SK-N-SH (cell line): Measurements from ENCODE around the gene PDYN. TPM values are rescaled to one million over a fixed set of nuclear protein-coding genes. Genes with fewer than 3 reads are reported as not detected.

Experiments used
- CTCF ChIA-PET: fragments of 300-600, 350-600 bp; formaldehyde crosslinking; extraction: SDS; loops from one replicate; lab custom pipeline; 2021; lab: Yijun Ruan, JAX
- POLR2A ChIA-PET: fragments of 350-600 bp; sonication (Branson Sonifier 250); formaldehyde crosslinking; extraction: SDS; loops from one replicate; lab custom pipeline; 2020; ENCODE audit warnings: antibody characterized with exemption, inconsistent platforms; lab: Yijun Ruan, JAX
- DNase-seq: peaks from one replicate; pipeline ENCODE4 v3.0.0; 2012
- H2AFZ ChIP-seq: fragments of 200-600 bp; sonication (generic); 2 replicates; pipeline ENCODE4 v1.8.1; 2016; ENCODE audit warnings: antibody characterized with exemption, mild to moderate bottlenecking, low read depth
- H3F3A ChIP-seq: fragments of 200-600 bp; sonication (generic); replicated peaks from 2 replicates; pipeline ENCODE3; 2016; ENCODE audit warnings: antibody characterized with exemption, mild to moderate bottlenecking; ENCODE audit not compliant: insufficient read depth
- H3K27ac ChIP-seq, 2 experiments: fragments of 200-500 bp in 1 of 2; fragments of 200-600 bp in 1 of 2; sonication (Bioruptor generic) in 1 of 2; sonication (generic), shearing (Covaris generic) in 1 of 2; 2 replicates each; pipeline versions ENCODE4 v1.5.1 to v1.6.1; 2014 to 2016; ENCODE audit warnings: low read depth in 2 of 2, inconsistent platforms in 1 of 2, low read length in 1 of 2, mild to moderate bottlenecking in 1 of 2, mixed read lengths in 1 of 2
- H3K27me3 ChIP-seq: fragments of 200-600 bp; sonication (generic), shearing (Covaris generic); 2 replicates; pipeline ENCODE4 v1.6.1; 2016; ENCODE audit warnings: mixed run types; ENCODE audit not compliant: insufficient read depth
- H3K36me3 ChIP-seq, 2 experiments: fragments of 200-500 bp in 1 of 2; fragments of 200-600 bp in 1 of 2; sonication (Bioruptor generic) in 1 of 2; sonication (generic) in 1 of 2; replicated peaks in 1 of 2; 2 replicates each; pipeline versions ENCODE3 to v1.5.1; 2014 to 2016; ENCODE audit warnings: low read length in 1 of 2, mild to moderate bottlenecking in 1 of 2; ENCODE audit not compliant: insufficient read depth in 2 of 2, control insufficient read depth in 1 of 2
- H3K4me1 ChIP-seq, 2 experiments: fragments of 200-500 bp in 1 of 2; fragments of 200-600 bp in 1 of 2; sonication (Bioruptor generic) in 1 of 2; sonication (generic), shearing (Covaris generic) in 1 of 2; 2 replicates each; pipeline versions ENCODE4 v1.5.1 to v1.6.1; 2014 to 2016; ENCODE audit warnings: low read depth in 1 of 2, low read length in 1 of 2, mixed run types in 1 of 2; ENCODE audit not compliant: insufficient read depth in 2 of 2, control insufficient read depth in 1 of 2
- H3K4me2 ChIP-seq: fragments of 200-600 bp; sonication (generic), shearing (Covaris generic); 2 replicates; pipeline ENCODE4 v1.6.1; 2017; ENCODE audit warnings: mixed run types
- H3K4me3 ChIP-seq, 2 experiments: fragments of 200-500 bp in 1 of 2; fragments of 200-600 bp in 1 of 2; sonication (Bioruptor generic) in 1 of 2; sonication (generic), shearing (Covaris generic) in 1 of 2; 2 replicates each; pipeline versions ENCODE4 v1.5.1 to v1.8.1; 2014 to 2016; ENCODE audit warnings: low read depth in 2 of 2, inconsistent platforms in 1 of 2, low read length in 1 of 2, mild to moderate bottlenecking in 1 of 2, mixed read lengths in 1 of 2, moderate library complexity in 1 of 2
- H3K79me2 ChIP-seq: fragments of 200-600 bp; sonication (generic); 2 replicates; pipeline ENCODE4 v1.8.1; 2017; ENCODE audit warnings: mild to moderate bottlenecking; ENCODE audit not compliant: insufficient read depth
- H3K9ac ChIP-seq: fragments of 200-600 bp; sonication (generic); 2 replicates; pipeline ENCODE4 v1.6.1; 2017; ENCODE audit warnings: mixed run types
- H3K9me2 ChIP-seq: fragments of 200-600 bp; sonication (generic); 2 replicates; pipeline ENCODE4 v1.6.1; 2017; ENCODE audit warnings: mixed run types
- H3K9me3 ChIP-seq: fragments of 200-600 bp; sonication (generic); 2 replicates; pipeline ENCODE4 v1.6.1; 2017; ENCODE audit warnings: mixed run types, mild to moderate bottlenecking, moderate library complexity
- H4K20me1 ChIP-seq: fragments of 200-600 bp; sonication (generic); 2 replicates; pipeline ENCODE4 v1.6.1; 2017; ENCODE audit warnings: mild to moderate bottlenecking, mixed run types; ENCODE audit not compliant: insufficient read depth
- CHD2 ChIP-seq: fragments of 150-350 bp; IDR thresholded peaks from 2 replicates; pipeline ENCODE4 v1.6.1; 2018; ENCODE audit warnings: low read length; ENCODE audit not compliant: partially characterized antibody
- FOSL2 ChIP-seq: IDR thresholded peaks from 2 replicates; pipeline ENCODE4 v1.4.0; 2012; ENCODE audit warnings: low read depth, mild to moderate bottlenecking, moderate library complexity, borderline replicate concordance
- NFIC ChIP-seq: IDR thresholded peaks from 2 replicates; pipeline ENCODE4 v1.4.0; 2012; ENCODE audit warnings: borderline replicate concordance
- POLR2AphosphoS5 ChIP-seq: IDR thresholded peaks from 2 replicates; pipeline ENCODE4 v1.6.1; 2012; ENCODE audit warnings: low read depth, low read length
- RXRA ChIP-seq: IDR thresholded peaks from 2 replicates; pipeline ENCODE4 v1.4.0; 2012; ENCODE audit warnings: low read depth, mild to moderate bottlenecking, borderline replicate concordance
- TAF1 ChIP-seq: IDR thresholded peaks from 2 replicates; pipeline ENCODE4 v1.6.1; 2012; ENCODE audit warnings: low read depth, mild to moderate bottlenecking, low read length, moderate library complexity, borderline replicate concordance
- whole genome bisulfite sequencing: methylation state at CpG from one replicate; pipeline ENCODE4 v1.1.6; 2017; ENCODE audit warnings: low lambda C conversion rate; 5-methylcytosine and 5-hydroxymethylcytosine counted together
- polyA plus RNA-seq, 3 experiments: library from polyadenylated mRNA; depleted of rRNA; stranded (reverse); fragments of >200 nt; gene quantifications; 2 replicates each; pipeline ENCODE4 v1.2.3, GENCODE V29; 2012
- TF ChIP-seq, protein P1 (sequence below): IDR thresholded peaks from 2 replicates; pipeline ENCODE4 v1.6.1; 2012; ENCODE audit warnings: mild to moderate bottlenecking, low read depth, low read length, moderate library complexity
- TF ChIP-seq, protein P2 (sequence below): IDR thresholded peaks from 2 replicates; pipeline ENCODE4 v1.4.0; 2012; ENCODE audit warnings: low read depth, borderline replicate concordance
- TF ChIP-seq, protein P3 (sequence below): IDR thresholded peaks from 2 replicates; pipeline ENCODE4 v1.4.0; 2012; ENCODE audit warnings: low read depth

The PDYN gene
- polyA plus RNA-seq, 1 of the 3 experiments (the other 2 are of a cell fraction) = not detected

DNA sequence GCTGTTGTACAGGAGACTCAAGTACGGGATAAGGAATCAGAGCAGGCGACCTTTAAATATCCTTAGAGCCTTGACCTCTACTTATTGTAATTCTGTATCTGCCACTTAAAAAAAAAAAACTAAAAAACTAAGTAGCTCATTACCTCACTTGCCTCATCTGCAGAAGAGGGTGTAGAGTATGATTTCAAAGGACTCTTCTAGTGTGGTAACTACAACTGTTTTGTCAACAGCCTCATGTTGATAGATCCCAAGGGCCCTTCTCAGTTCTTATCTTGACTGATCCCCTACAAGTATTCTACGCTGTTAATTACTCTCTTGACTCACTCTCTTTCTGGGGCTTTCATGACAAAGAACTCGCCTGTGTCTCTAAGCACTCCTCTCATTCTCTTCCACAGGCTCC is 16.7 kb upstream of the PDYN start:
- TF ChIP-seq, protein P1, sequence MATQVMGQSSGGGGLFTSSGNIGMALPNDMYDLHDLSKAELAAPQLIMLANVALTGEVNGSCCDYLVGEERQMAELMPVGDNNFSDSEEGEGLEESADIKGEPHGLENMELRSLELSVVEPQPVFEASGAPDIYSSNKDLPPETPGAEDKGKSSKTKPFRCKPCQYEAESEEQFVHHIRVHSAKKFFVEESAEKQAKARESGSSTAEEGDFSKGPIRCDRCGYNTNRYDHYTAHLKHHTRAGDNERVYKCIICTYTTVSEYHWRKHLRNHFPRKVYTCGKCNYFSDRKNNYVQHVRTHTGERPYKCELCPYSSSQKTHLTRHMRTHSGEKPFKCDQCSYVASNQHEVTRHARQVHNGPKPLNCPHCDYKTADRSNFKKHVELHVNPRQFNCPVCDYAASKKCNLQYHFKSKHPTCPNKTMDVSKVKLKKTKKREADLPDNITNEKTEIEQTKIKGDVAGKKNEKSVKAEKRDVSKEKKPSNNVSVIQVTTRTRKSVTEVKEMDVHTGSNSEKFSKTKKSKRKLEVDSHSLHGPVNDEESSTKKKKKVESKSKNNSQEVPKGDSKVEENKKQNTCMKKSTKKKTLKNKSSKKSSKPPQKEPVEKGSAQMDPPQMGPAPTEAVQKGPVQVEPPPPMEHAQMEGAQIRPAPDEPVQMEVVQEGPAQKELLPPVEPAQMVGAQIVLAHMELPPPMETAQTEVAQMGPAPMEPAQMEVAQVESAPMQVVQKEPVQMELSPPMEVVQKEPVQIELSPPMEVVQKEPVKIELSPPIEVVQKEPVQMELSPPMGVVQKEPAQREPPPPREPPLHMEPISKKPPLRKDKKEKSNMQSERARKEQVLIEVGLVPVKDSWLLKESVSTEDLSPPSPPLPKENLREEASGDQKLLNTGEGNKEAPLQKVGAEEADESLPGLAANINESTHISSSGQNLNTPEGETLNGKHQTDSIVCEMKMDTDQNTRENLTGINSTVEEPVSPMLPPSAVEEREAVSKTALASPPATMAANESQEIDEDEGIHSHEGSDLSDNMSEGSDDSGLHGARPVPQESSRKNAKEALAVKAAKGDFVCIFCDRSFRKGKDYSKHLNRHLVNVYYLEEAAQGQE = no peak
- TF ChIP-seq TAF1 (no peak), RXRA (no peak), FOSL2 (no peak), POLR2AphosphoS5 (no peak), NFIC (no peak), CHD2 (no peak)
- TF ChIP-seq, protein P2, sequence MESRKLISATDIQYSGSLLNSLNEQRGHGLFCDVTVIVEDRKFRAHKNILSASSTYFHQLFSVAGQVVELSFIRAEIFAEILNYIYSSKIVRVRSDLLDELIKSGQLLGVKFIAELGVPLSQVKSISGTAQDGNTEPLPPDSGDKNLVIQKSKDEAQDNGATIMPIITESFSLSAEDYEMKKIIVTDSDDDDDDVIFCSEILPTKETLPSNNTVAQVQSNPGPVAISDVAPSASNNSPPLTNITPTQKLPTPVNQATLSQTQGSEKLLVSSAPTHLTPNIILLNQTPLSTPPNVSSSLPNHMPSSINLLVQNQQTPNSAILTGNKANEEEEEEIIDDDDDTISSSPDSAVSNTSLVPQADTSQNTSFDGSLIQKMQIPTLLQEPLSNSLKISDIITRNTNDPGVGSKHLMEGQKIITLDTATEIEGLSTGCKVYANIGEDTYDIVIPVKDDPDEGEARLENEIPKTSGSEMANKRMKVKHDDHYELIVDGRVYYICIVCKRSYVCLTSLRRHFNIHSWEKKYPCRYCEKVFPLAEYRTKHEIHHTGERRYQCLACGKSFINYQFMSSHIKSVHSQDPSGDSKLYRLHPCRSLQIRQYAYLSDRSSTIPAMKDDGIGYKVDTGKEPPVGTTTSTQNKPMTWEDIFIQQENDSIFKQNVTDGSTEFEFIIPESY = no peak
- TF ChIP-seq, protein P3, sequence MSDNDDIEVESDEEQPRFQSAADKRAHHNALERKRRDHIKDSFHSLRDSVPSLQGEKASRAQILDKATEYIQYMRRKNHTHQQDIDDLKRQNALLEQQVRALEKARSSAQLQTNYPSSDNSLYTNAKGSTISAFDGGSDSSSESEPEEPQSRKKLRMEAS = no peak
- POLR2A ChIA-PET = no interaction called here

More for the DNA sequence above, 16.7 kb upstream of the PDYN start:
- no peaks in the 10 kb centered on the region for H3K36me3 ChIP-seq
- no peak overlapping the region for H3K4me2 ChIP-seq
- no peaks in the 10 kb centered on the region for H3F3A ChIP-seq
- DNase-seq = no peak
- H3K79me2 ChIP-seq = no peaks in the 10 kb centered on the region
- H3K27ac ChIP-seq = no peak overlapping the region
- no peak overlapping the region for H2AFZ ChIP-seq
- no peaks in the 10 kb centered on the region for H3K9me3 ChIP-seq
- H3K27me3 ChIP-seq = no peaks in the 10 kb centered on the region; the same call in 1 of the 2 replicates
- H3K4me3 ChIP-seq = no peak overlapping the region
- 8% methylated on average over 4 of the region's 4 CpGs for WGBS
- H3K4me1 ChIP-seq = no peaks in the 10 kb centered on the region
- CTCF ChIA-PET = interaction anchor here (1.7 to 7.1 kb wide), 4 partner anchors 14 to 208 kb away, joined by 4 to 130 read pairs (median 32); no protein-coding TSS in a partner anchor
- H3K9ac ChIP-seq = no peak overlapping the region
- no peaks in the 10 kb centered on the region for H3K9me2 ChIP-seq
- H4K20me1 ChIP-seq = no peaks in the 10 kb centered on the region
